ENCODE results near the gene PPFIA4.

PPFIA4 gene

GRCh38 chr1:203054642-203055041 lies 28.4 kb downstream of the PPFIA4 start:
- TF ChIP-seq CTCF (IDR thresholded peaks at IDR 0.05; ENCODE audit: low read depth, low read length), result no peak
- no peak for DNase-seq (ENCODE audit: extremely low read depth, low read depth)

- TF ChIP-seq CTCF (IDR thresholded peaks at IDR 0.05; ENCODE audit: low read depth, low read length), result no peak
- DNase-seq (ENCODE audit: extremely low read depth, low read depth), result no peak
These were observed 29.0 kb downstream of the PPFIA4 start for GRCh38 chr1:203055161-203055799.

- DNase-seq (ENCODE audit: extremely low read depth, low read depth), result no peak
- TF ChIP-seq CTCF (IDR thresholded peaks at IDR 0.05; ENCODE audit: low read depth, low read length), result no peak
These were observed 29.7 kb downstream of the PPFIA4 start for GRCh38 chr1:203056012-203056411.

- DNase-seq (ENCODE audit: extremely low read depth, low read depth), result no peak
- no peak for TF ChIP-seq CTCF (IDR thresholded peaks at IDR 0.05; ENCODE audit: low read depth, low read length)
These were observed 30.2 kb downstream of the PPFIA4 start for GRCh38 chr1:203056516-203056915.

GRCh38 chr1:203057911-203058675 lies 31.8 kb downstream of the PPFIA4 start:
- no peak for TF ChIP-seq CTCF (IDR thresholded peaks at IDR 0.05; ENCODE audit: low read depth, low read length)
- DNase-seq (ENCODE audit: extremely low read depth, low read depth), result peak; percentile 76

- TF ChIP-seq CTCF (IDR thresholded peaks at IDR 0.05; ENCODE audit: low read depth, low read length), result no peak
- DNase-seq (ENCODE audit: extremely low read depth, low read depth), result no peak
These were observed 32.3 kb downstream of the PPFIA4 start for GRCh38 chr1:203058676-203058935.

GRCh38 chr1:203059485-203059884 lies 33.2 kb downstream of the PPFIA4 start:
- DNase-seq (ENCODE audit: extremely low read depth, low read depth), result no peak
- no peak for TF ChIP-seq CTCF (IDR thresholded peaks at IDR 0.05; ENCODE audit: low read depth, low read length)

Measured in AG09319 (cell line).